Stimulated activated CD8-positive, alpha-beta memory T cell treated with anti-CD3 and anti-CD28 coated beads, Interleukin-15, amount 100 ng/mL, for 48 hours (primary cell): Measurements from ENCODE around the gene WDR43.
"Not testable (repeated sequence)": the region's sequence is repeated elsewhere in the genome, so short reads cannot be mapped to it uniquely, and the experiment has no call there.

Source experiments
- DNase-seq, 2 donors: peaks; one replicate each; pipeline ENCODE4 v3.0.0-alpha.2; 2020; ENCODE audit warnings: low read depth in 2 of 2

The WDR43 gene

DNA sequence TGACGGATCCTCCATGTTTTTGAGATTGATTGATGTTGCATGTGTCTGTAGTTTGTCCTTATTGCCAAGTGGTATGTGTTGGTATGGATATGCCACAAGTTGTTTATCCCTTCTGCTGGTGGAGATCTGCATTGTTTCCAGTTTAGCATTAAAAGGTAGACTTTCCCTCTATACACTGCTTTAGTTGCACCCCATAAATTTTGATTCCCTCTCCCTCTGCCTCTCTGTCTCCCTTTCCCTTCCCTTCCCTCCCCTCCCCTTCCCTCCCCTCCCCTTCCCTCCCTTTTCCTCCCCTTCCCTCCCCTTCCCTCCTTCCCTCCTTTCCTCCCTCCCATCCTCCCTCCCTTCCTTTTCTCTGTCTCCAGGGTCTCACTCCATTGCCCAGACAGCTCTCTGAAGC lies 68.0 kb downstream of the WDR43 start:
- DNase-seq = no peak

DNA sequence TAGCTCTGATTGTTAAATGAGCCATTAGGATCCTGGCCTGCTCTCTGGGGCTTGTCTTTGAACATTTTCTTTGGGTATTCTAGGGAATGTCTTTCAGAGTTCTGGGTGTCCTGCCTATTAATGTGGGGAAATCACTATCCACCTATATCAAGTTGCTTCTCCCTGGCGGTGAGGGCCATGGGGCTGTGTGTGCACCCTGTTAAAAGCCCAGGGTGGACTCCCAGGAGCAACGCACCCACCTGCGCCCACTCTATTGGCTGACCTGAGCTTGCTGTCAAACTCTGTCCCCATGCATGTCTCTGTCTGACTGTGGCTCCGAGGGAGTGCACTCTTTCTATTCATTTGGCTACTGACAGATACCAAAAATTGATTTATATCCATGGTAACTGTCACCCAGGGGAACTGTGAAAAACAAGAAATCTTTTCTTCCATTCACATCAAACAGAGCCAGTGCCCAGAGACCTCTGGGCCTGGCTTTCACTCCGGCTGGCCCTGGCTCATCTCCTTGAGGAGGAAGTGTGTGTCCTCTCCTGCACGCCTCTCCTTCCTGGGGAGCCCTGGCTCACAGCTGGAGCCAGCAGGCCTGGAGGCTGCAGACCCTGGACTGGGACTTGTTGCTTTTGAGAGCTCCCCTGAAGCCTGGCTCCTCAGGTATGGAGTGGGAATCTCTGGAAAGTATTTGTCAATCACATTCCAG lies 76.1 kb downstream of the WDR43 start:
- DNase-seq = no peak

DNA sequence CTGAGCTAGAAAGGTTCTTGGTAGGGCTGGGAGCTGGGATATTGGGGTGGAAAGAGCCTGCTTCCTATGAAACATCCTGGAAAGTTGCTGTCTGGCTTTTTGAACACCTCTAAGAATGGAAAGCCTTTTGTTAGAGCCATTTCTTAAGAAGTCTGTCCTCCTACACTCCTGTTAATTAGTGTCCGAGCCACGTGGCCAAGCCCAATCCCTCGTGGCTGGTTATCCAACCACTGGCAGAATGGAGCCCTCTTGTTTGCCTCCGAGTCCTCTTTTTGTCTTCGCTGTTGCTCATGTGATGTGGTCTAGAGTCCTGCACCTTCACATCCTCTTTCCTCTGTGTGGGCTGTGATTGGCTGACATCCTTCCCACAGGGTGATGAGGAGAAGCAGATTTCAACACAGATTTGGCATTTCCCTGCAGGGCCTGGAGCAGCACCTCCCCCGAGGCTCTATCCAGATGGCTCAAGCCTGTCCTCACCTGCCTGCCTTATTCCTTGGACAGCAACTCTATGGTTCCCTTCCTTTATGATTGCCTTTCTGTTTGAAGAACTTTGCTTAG lies 78.4 kb downstream of the WDR43 start:
- no peak for DNase-seq

DNA sequence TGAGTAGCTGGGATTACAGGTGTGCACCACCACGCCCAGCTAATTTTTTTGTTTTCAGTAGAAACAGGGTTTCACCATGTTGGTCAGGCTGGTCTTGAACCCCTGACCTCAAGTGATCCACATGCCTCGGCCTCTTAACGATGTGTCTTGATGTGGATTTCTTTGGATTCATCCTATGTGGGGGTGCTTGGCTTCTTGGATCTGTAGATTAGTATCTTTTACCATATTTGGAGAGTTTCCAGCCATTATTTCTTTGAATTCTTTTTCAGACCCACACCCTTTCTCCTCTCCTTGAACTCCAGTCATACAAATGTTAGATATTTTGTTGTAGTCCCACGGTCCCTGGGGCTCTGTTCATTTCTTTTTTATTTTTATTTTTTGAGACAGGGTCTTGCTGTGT lies 79.8 kb downstream of the WDR43 start:
- no peak for DNase-seq

GRCh38 chr2:28975671-28976070 lies 81.2 kb downstream of the WDR43 start:
- no peak for DNase-seq

GRCh38 chr2:28976584-28976983 lies 82.1 kb downstream of the WDR43 start:
- no peak for DNase-seq

DNA sequence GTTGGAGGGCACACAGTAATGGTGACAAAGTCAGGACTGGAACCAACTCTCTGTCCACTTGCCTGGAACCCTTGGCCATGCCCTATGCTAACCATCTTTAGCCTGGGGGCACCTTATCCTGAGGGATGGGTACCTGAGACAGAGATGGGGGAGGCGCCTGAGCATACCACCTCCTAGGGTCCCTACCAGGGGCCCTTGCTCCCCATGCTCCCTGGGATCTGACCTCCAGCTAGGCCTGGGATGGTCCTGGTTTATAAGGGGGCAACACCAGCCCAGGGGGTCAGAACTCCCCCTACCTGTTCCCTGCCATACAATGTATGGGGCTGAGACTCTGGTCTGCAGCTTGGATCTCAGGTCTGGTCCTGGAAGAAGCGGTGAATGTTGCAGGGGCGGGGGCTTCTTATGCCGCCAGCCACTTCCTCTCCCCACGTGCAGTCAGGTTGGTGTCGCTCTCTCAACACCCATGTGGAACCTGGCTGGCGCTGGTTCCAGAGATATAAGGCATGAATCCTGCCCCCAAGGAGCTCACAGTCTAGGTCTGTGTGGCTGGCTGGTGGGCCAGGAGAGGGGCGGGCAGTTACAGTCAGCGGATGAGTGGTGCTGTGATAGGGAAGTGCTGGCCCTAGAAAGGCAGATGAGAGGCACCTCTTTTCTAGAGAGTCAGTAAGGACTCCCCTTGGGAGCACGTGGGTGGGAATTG lies 82.9 kb downstream of the WDR43 start:
- no peak for DNase-seq

- DNase-seq = not testable (repeated sequence)
Observed at GRCh38 chr2:28978001-28978400, 83.5 kb downstream of the WDR43 start.

GRCh38 chr2:28978606-28979005 lies 84.1 kb downstream of the WDR43 start:
- DNase-seq = no peak

DNA sequence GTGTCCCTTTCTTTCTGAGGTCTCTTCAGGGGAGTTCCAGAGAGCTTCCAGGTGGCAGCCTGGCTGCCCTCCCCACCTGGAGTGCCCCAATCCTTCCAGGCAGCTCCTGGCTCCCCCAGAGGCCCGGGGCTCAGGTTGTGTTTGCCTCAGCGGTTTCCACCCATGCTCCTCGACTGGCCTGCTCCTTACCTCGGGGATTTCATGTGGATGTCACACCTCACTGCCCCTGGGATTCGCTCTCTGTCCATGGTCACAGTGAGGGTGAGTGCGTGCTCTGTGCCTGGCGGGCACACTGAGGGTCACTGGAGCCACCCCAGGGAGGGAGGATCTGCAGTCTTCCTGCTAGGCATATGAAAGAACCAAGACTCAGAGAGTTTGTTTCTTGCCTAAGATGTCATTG lies 84.6 kb downstream of the WDR43 start:
- DNase-seq = no peak

DNA sequence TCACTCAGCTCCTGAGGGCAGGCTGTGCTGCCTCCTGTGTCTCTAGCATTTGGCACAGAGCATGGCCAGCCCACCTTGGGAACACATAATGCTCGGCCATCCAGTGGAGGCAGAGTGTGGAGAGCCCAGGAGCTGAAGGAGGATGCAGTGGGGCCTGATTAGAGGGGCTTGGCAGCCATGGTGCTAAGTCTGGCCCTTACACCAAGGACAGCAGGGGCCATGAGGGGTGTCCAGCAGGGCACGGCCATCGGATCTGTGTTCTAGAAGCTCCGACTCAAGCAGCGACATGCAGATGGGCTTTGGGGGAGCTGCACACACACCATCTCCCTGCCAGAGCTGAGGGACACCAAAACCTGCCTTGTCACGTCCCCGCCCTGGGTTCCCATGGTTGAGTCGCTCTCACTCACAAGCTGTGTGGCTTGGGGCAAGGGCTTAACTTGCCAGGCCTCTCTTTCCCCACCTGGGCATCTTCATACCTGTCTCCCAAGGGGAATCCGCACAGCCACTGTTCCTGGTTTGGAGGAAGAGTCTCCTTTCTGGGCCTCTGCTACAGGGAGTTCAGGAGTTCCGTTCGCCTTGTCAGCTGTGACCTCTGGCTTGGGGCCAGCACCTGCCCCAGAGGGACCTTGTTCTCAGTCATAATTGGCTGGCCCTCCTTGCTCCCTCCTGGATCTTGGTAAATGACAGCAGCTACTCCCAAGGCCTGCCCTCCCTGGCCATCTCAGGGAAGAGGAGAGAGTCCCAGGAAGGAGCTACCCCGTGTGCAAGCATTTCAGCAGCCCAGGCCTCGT lies 85.3 kb downstream of the WDR43 start:
- DNase-seq = no peak

DNA sequence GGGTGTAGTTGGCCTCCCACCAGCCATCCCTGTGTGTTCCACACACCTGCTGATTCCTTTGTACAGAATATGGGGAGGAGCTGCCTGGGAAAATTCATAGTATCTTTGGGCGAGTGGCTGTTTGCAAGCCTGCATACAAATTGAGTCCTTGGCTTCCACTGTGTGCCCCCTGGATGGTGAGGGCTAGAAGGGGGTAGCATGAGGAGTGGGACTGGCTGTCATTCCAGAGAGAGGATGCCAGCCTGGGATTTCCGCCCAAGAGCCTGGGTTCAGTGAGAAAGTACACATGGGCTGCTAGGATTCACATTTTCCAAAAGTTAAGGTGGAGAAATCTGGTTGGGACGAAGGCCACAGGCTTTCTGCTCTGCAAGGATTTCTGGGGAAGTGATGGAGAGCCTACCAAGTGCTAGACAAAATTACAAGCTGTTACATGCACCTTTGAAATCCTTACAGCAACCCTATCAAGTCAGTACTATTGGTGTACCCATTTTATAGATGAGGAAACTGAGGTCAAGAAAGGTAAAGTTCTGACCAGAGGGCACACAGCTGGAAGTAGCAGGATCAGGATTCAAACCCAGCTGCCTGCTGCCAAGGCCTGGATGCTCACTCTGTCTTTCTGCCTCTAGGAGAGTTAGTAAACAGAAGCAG lies 86.0 kb downstream of the WDR43 start:
- DNase-seq = no peak

- DNase-seq = no peak
Observed at GRCh38 chr2:28981016-28981441, 86.6 kb downstream of the WDR43 start, which contains the start of gene TOGARAM2. Gene TOGARAM2, plus strand, starts transcription at chr2:28981298. Its CDS starts 13,537 bp downstream, at chr2:28994835.

- no peak for DNase-seq
Observed at GRCh38 chr2:28981620-28982376, 87.3 kb downstream of the WDR43 start.

DNA sequence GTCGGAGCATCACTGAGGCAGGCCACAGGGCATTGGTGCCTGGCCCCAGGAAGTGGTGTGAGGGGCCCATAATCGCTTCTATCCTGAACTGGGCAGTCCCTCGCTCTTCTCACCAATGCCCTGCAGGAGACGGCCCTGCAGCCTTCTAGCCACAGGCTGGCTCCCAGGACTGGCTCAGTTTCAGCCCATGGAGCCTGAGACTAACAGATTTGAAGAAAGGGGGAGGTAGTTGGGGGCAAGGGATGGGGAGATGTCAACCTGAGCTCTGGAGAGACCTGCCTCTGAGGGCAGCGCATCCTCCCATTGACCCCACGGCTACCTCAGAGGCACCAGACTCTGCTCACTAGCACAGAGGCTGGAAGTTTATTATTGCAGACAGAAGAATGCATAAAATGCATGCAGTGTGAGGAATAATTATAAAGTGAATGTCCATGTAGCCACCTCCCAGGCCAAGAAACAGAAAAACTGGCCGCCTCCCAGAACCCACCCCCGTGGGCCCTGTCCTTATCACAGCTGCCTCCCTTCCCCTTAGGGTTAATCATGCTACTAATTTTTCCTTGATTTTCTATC lies 88.0 kb downstream of the WDR43 start:
- no peak for DNase-seq

DNA sequence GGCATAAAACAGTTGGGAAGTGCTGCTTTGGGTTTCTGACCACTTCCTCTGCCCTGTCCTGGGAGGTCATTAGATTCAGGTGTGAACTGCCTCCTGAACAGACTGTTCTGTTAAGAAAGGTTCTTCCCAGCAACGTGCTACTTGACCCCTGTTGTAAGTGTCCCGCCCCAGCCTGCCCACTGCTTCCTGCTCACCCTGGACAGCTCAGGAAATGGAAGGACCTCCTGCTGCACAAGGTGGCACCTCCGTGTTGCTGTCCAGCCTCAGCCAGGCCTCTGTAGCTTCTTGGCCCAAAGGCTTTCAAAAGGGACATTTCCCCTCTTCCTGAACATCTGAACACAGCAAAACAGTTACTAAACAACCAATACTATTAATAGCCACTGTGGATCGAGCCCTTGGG lies 92.0 kb downstream of the WDR43 start:
- DNase-seq = no peak

DNA sequence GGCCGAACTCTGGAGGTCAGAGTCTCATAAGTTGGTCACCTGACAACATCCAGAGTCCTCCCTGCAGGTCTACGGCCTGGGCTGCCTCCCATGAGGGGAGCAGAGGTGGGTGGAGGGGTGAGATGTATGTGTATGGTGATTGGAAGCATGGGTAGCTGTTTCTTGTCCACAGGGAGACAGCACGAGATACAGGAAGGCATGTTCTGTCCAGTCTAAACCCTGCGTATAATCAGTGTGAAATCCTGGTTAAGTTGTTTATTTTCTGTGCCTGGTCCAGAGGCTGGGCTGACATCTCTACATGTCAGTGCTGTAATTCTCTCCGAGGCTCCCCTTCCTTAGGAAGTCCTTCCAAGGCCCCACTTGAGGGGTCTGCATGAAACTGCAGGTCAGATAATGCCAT lies 95.5 kb downstream of the WDR43 start:
- no peak for DNase-seq

DNA sequence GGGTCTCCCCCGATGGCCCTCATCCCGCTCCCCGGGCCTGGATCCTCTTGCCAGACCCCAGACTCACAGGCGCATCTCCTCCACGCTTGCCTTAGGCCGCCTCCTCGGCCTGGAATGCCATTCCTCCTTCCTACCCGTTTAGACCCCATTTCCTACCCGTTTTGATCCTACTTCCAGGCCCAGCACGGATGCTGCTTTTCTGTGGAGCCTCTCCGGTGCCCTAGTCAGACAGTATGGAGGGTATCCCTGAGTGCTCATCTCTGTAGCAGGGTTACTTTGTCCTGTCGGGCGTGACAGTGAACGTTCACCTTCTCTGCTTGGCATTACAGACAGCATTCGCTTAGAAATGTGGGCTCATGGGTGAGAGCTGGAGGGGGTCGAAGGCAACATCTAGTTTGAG lies 96.0 kb downstream of the WDR43 start:
- no peak for DNase-seq

DNA sequence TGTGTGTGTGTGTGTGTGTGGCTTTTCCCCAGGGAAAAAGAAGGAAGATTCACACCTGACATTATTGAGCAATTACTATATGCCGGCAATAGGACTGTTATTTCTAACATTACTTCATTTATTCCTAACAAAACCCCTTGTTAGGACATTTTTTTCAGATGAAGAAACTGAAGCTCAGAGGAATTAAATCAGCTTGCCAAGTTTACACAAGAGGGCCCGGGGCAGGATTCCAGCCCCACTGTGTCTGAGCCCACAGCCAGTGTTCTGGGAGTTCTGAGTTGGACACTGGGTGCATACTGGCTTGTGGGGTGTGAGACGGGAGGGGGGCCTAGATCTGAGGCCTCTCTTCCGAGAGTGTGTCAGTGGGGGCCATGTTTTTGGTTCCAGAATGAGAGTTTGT lies 96.6 kb downstream of the WDR43 start:
- DNase-seq = no peak

- no peak for DNase-seq
Observed at GRCh38 chr2:28991460-28991859, 97.0 kb downstream of the WDR43 start.
